ENCODE data around the gene LILRA5.
"Not testable (repeated sequence)": the region's sequence is repeated elsewhere in the genome, so short reads cannot be mapped to it uniquely, and the experiment has no call there.

LILRA5 gene

DNA sequence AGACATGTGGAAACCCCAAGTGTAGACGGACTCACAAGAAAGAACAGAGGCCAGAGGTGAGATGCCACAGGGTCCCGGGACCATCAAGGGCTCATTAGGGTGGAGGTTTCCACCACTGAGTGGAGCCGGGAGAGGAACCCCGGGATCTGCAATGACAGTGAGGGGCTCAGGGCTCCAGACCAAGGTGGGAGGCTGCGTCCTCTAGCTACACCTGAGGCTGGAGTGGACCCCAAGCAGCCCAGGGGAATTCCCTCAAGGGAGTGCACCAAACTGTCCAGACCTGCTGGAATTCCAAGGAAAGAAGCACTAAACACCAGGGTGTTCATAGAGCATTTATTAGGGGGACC is 31.3 kb downstream of the LILRA5 start:
- intact Hi-C loops (cut with micrococcal nuclease): loop anchor here (5.0 kb wide), 1 partner anchor 36 kb away; no protein-coding TSS in a partner anchor
- H3K9me3 Mint-ChIP-seq, H3K27me3 Mint-ChIP-seq: not testable (repeated sequence)
- peaks cover 44% of the 10 kb centered on the region for H3K36me3 Mint-ChIP-seq (ENCODE audit: low read depth)
- peak overlapping the region; percentile 98 for H3K4me3 Mint-ChIP-seq
- peak overlapping the region; percentile 90 for H3K27ac Mint-ChIP-seq
- peaks cover 100% of the 10 kb centered on the region for H3K4me1 Mint-ChIP-seq (ENCODE audit: low read depth)

DNA sequence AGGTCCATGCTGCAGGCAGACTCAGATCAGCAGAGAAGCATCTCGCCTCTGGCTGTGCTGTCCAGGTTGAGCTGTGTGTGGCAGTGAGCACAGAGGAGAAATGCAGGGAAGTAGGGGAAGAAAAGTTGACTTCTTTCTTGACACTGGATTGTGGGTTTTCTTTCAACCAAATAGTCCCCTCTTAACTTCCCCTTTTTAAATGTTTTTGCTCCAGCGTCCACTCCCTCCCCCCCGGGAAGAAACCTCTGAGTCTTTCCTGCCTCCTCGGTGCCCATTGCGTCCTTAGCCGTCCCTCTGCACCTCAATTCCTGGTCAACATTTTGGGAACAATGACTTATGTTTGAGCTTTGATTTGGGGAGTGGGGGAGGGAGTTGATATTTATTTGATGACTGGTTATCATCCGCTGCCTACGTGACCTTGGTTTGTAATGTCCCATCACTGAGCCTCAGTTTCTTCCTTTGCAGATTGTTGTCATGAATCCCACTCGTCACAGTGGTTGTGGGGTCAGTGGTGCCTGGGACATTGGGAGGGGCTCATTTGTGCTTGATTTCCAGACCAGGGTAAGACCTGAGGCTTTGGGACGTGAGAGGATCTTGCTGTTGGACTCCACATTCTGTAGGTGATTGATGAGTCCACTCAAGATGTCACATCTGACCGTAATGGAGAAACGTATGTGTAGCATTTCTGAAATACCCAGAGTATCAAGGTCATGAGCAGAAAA is 31.8 kb downstream of the LILRA5 start, which contains the start of gene LILRB2:
LILRB2 (minus strand) TSS at position 104 of the 722 bp plus-strand sequence. CDS start 614 bp downstream, outside the sequence.
- Mint-ChIP-seq H3K4me3 (peak within 1 kb of the TSS; percentile 98), H3K4me1 (ENCODE audit: low read depth) (peaks cover 100% of the 10 kb centered on the region), H3K27ac (peak within 1 kb of the TSS; percentile 90), H3K36me3 (ENCODE audit: low read depth) (peaks cover 49% of the 10 kb centered on the region), H3K27me3 (no peaks in the 10 kb centered on the region), H3K9me3 (no peaks in the 10 kb centered on the region)
- intact Hi-C loops (cut with micrococcal nuclease): loop anchor here (5.0 kb wide), 1 partner anchor 36 kb away; no protein-coding TSS in a partner anchor

DNA sequence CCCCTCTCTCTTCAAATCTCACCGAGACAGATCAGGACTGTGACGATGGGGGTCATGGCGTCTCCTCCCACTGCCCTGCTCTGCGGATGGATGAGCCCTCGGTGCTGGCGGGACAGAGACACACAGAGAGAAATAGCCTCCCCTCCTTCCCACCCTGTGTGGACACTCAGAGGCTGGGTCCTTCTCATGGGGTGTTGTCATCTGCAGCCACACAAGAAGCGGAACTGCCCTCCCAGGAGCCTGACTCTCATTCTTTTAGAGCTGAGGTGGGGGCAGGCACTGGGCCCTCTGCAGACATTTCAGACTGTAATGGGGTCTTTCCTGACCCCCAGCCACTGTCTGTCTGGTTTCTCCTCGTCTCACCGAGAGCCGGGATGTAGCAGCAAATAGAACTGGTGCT is 32.5 kb downstream of the LILRA5 start:
- intact Hi-C loops (cut with micrococcal nuclease): loop anchor here (5.0 kb wide), 1 partner anchor 37 kb away; no protein-coding TSS in a partner anchor
- H3K36me3 Mint-ChIP-seq (ENCODE audit: low read depth): peaks cover 56% of the 10 kb centered on the region
- peak overlapping the region; percentile 90 for H3K27ac Mint-ChIP-seq
- not testable (repeated sequence) for H3K27me3 Mint-ChIP-seq, H3K9me3 Mint-ChIP-seq
- H3K4me1 Mint-ChIP-seq (ENCODE audit: low read depth): peaks cover 100% of the 10 kb centered on the region
- H3K4me3 Mint-ChIP-seq: peak overlapping the region; percentile 98

DNA sequence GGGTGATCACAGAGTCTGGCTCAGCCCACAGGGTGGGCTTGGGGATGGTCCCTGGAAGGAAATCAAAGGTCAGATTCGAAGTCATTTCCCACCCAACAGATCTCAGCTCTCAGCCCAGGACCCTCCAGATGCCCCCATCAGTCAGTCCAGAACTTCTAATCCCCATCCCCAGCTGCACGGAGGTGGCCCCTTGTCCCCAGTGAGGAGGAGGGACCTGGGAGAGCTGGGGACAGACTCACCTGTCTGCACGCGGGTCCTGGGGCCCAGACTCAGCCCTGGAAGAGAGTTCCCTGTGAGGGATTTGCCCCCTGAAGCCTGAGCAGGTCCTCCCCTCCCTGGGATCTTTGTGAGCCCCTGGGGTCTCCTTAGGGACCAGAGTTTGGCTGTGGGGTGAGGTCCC is 32.9 kb downstream of the LILRA5 start:
- Mint-ChIP-seq H3K36me3 (ENCODE audit: low read depth) (peaks cover 60% of the 10 kb centered on the region), H3K4me3 (peak overlapping the region; percentile 98), H3K4me1 (ENCODE audit: low read depth) (peaks cover 100% of the 10 kb centered on the region), H3K27ac (peak overlapping the region; percentile 90)
- intact Hi-C loops (cut with micrococcal nuclease): loop anchor here (5.0 kb wide), 1 partner anchor 37 kb away; no protein-coding TSS in a partner anchor
- not testable (repeated sequence) for H3K27me3 Mint-ChIP-seq, H3K9me3 Mint-ChIP-seq

DNA sequence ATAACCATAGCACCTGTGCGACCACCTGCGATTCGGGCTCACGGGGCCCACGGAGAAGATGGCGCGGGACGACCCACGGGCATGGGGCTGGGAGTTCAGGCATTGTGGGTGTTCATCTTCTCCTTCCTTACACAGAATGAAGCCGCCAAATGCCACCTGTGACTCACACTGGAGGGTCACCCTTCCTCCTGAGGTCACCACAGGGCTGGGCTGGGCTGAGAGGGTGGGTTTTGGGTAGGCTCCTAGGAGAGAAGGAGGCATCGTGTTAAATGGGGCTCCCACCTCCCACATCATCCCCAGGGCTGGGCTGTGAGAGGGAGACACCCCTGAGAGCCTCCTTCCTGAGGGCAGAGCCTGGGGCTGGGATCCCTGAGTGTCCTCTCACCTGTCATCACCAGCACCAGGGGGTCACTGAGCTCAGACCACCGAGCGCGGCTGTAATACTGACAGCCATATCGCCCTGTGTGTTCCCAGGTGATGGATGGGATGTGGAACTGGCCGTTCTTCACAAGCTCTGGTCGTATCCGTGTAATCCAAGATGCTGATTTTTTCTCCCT is 33.5 kb downstream of the LILRA5 start:
- no peaks in the 10 kb centered on the region for H3K9me3 Mint-ChIP-seq
- H3K4me3 Mint-ChIP-seq: peak overlapping the region; percentile 98
- H3K4me1 Mint-ChIP-seq (ENCODE audit: low read depth): peaks cover 100% of the 10 kb centered on the region
- intact Hi-C loops (cut with micrococcal nuclease): no loop called here
- H3K27ac Mint-ChIP-seq: peak overlapping the region; percentile 90
- H3K36me3 Mint-ChIP-seq (ENCODE audit: low read depth): peaks cover 66% of the 10 kb centered on the region
- no peaks in the 10 kb centered on the region for H3K27me3 Mint-ChIP-seq

DNA sequence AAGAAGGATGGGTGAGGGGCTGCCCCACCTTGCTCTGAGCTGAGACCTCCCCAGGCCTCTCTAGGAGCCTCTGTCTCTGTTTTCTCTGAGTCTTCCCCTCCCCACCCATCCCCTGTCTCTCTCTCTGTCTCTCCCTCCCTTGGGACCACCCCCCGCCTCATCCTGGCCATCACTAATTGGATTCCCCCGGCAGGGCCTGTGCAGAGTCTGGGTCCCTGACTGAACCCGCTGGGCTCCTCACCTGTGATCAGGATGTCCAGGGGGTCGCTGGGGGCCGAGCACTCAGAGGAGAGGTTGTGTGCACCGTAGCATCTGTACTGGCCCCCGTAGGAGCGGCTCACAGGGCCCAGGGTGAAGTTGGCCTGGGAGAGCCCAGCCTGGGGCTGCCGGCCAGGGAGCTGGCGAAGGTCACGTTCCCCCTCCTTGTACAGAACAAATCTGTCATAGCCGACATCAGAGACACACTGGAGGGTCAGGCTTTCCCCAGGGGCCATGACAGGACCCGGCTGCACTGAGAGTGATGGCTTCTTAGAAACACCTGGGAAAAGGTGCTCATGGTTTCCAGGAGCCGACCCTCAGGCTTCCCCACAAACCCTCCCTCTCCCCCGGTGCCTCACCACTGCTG is 34.3 kb downstream of the LILRA5 start:
- Mint-ChIP-seq H3K4me3 (peak overlapping the region; percentile 98), H3K4me1 (ENCODE audit: low read depth) (peaks cover 100% of the 10 kb centered on the region), H3K36me3 (ENCODE audit: low read depth) (peaks cover 74% of the 10 kb centered on the region), H3K27ac (peak overlapping the region; percentile 90)
- H3K9me3 Mint-ChIP-seq; intact Hi-C loops (cut with micrococcal nuclease); H3K27me3 Mint-ChIP-seq: not testable (repeated sequence)

DNA sequence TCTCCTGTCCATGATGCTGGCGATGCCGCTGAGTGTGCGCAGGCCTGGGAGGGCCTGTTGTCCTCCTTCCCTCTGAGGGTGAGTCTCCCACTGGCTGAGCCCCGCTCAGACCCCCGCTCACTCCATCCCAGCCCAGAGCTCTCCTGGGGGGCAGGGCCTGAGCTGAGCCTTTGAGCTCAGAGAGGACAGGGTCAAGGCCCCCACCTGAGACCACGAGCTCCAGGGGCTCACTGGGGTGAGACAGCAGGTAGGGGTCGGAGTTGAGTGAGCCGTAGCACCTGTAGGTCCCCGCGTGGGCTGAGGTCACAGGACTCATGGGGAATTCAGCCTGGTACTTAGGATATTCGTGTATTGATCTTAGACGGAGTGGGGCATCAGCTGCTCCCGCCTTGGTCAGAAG is 34.9 kb downstream of the LILRA5 start:
- H3K36me3 Mint-ChIP-seq (ENCODE audit: low read depth): peaks cover 76% of the 10 kb centered on the region
- H3K27me3 Mint-ChIP-seq; intact Hi-C loops (cut with micrococcal nuclease); H3K9me3 Mint-ChIP-seq: not testable (repeated sequence)
- H3K4me3 Mint-ChIP-seq: peak overlapping the region; percentile 98
- H3K4me1 Mint-ChIP-seq (ENCODE audit: low read depth): peaks cover 100% of the 10 kb centered on the region
- peak overlapping the region; percentile 90 for H3K27ac Mint-ChIP-seq

DNA sequence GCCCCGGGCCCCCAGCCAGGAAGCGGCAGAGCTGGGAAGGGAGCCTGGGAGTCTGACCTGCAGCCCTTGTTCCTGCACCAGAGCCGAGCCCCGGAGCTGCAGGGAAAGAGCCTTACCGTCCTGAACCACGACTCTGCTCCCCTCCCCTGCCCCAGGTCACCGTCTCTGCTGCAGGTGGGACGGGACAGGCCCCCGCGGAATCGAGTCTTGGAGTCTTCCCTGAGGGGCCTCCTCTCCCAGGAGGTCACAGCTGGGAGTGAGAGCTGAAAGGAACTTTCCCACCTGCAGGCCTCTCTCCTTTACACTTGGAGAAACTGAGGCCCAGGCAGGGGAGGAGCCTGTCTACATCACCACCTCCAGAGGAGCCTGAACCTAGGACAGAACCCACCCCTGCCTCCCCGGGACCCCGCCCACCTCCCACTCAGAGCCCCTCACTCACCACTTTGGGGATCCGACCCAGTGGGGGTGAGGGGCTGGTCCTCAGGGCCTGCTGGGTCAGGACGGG is 35.8 kb downstream of the LILRA5 start:
- intact Hi-C loops (cut with micrococcal nuclease); H3K9me3 Mint-ChIP-seq; H3K27me3 Mint-ChIP-seq: not testable (repeated sequence)
- H3K4me1 Mint-ChIP-seq (ENCODE audit: low read depth): peaks cover 96% of the 10 kb centered on the region
- peak overlapping the region; percentile 44 for H3K4me3 Mint-ChIP-seq
- peaks cover 76% of the 10 kb centered on the region for H3K36me3 Mint-ChIP-seq (ENCODE audit: low read depth)
- H3K27ac Mint-ChIP-seq: peak overlapping the region; percentile 86

DNA sequence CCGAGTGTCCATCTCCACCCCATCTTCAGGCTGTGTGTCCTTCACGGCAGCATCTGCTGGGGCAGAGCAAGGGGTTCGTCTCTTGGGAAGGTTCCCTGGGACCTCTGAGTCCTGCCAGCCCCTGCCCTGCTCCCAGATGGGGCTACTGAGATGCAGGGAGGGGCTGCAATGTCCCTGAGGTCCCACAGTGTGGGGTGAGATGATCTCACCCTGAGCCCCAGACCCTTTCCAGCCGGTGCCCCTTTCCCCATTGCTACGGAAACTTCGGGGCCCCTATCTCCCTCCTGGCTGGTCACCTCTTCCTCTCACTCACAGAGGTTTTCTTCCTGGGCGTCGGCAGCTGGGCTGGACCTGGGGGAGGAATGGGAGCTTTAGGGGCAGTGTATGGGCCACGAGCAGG is 37.0 kb downstream of the LILRA5 start:
- intact Hi-C loops (cut with micrococcal nuclease): no loop called here
- no peak overlapping the region for H3K4me3 Mint-ChIP-seq
- peaks cover 96% of the 10 kb centered on the region for H3K4me1 Mint-ChIP-seq (ENCODE audit: low read depth)
- no peaks in the 10 kb centered on the region for H3K9me3 Mint-ChIP-seq
- H3K27ac Mint-ChIP-seq: peak overlapping the region; percentile 86
- no peaks in the 10 kb centered on the region for H3K27me3 Mint-ChIP-seq
- H3K36me3 Mint-ChIP-seq (ENCODE audit: low read depth): peaks cover 75% of the 10 kb centered on the region

DNA sequence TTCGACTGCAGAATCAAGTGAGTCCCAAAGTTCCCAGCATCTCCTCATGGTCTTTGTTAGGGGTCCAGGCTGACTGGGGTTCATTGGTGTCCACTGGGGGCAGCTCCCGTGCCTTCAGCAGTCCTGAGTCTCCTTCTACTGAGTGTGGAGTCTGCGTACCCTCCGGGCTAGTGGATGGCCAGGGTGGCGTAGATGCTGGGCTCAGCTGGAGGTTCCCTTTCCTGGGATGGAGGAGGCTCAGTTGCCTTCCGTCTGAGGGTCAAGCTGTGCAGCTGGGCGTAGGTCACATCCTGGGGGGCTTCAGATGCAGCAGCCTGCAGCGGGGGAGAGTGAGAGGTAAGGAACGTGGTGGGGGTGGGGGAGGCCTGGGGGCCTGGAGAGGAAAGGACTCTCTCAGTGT is 38.5 kb downstream of the LILRA5 start:
- H3K27me3 Mint-ChIP-seq; H3K9me3 Mint-ChIP-seq; intact Hi-C loops (cut with micrococcal nuclease): not testable (repeated sequence)
- H3K27ac Mint-ChIP-seq: peak overlapping the region; percentile 86
- H3K4me3 Mint-ChIP-seq: peak overlapping the region; percentile 27
- peaks cover 92% of the 10 kb centered on the region for H3K4me1 Mint-ChIP-seq (ENCODE audit: low read depth)
- H3K36me3 Mint-ChIP-seq (ENCODE audit: low read depth): peaks cover 61% of the 10 kb centered on the region

DNA sequence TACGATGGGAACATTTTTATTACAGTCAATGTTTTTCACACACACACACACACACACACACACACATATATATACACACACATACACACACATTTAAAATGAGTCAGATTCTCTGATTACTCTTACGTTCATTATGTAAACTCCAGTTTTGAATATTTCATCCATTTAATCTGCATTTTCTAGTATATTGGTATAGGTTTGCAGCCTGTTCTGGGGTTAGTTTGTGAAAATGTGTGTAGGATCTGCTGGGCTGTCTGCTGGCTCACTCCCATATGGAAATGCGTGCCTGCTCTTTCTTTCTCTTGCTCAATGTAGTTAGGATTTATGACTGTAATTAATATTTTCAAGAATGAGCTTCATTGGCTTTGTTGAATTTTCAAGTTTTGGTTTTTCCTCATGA is 39.1 kb downstream of the LILRA5 start:
- Mint-ChIP-seq H3K4me1 (ENCODE audit: low read depth) (peaks cover 85% of the 10 kb centered on the region), H3K36me3 (ENCODE audit: low read depth) (peaks cover 54% of the 10 kb centered on the region), H3K4me3 (no peak overlapping the region), H3K9me3 (no peaks in the 10 kb centered on the region), H3K27ac (peak overlapping the region; percentile 86), H3K27me3 (no peaks in the 10 kb centered on the region)
- intact Hi-C loops (cut with micrococcal nuclease): no loop called here

DNA sequence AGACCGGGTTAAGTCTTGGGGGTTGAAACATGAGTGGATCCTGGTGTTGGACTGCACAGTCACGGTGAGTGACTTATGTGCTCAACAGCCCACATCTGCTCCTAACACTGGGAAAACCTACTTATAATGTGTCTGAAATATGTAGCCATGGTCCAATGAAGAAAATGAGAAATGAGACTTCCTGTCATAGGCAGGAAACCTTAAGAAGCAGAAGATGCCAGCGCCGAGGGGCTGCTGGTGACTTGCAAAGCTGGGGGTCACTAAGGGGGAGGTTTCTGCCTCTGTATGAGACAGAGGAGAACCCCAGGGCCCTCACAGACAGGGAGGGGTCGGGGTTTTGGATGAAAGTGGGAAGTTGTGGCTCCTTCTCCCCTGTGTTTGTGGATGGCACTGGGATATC is 40.8 kb downstream of the LILRA5 start:
- Mint-ChIP-seq H3K36me3 (ENCODE audit: low read depth) (peaks cover 37% of the 10 kb centered on the region), H3K27ac (peak overlapping the region; percentile 86), H3K4me3 (peak overlapping the region; percentile 72), H3K4me1 (ENCODE audit: low read depth) (peaks cover 69% of the 10 kb centered on the region)
- H3K9me3 Mint-ChIP-seq; intact Hi-C loops (cut with micrococcal nuclease); H3K27me3 Mint-ChIP-seq: not testable (repeated sequence)

DNA sequence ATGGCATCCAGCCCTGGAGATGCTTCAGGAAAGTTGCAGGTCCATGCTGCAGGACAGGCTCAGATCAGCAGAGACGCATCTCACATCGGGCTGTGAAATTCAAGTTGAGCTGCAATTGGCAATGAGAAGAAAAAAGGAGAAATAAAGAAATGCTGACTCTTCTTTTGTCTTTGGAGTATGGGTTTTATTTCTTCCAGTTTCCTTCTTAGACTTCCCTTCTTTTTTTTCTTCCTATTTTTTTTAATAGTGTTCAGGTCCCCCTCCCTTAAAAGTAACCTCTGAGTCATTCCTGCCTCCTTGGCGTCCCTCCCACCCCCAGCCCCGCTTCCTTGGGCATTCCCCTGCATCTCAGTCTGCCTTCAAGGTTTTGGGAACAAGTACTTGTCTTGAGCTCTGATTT is 41.4 kb downstream of the LILRA5 start:
- intact Hi-C loops (cut with micrococcal nuclease); H3K9me3 Mint-ChIP-seq; H3K27me3 Mint-ChIP-seq: not testable (repeated sequence)
- Mint-ChIP-seq H3K27ac (peak overlapping the region; percentile 86), H3K36me3 (ENCODE audit: low read depth) (peaks cover 32% of the 10 kb centered on the region), H3K4me3 (peak overlapping the region; percentile 72), H3K4me1 (ENCODE audit: low read depth) (peaks cover 67% of the 10 kb centered on the region)

DNA sequence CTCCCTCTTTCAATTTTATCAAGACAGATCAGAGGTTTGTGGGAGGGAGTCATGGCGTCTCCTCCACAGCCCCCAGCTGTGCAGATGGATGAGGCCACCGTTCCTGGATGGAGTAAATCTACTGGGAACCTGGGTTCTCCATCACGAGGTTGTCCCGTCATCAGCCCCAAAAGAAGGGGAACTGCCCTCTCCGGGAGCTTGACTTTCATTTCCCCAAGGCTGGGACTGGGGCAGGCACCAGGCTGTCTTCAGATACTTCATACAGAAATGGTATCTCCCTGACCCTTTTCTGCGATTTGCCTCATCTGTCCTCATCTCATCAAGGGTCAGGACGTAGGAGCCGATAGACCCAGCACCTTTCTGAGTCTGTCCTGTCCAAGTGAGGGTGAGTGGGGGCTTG is 41.9 kb downstream of the LILRA5 start:
- H3K4me1 Mint-ChIP-seq (ENCODE audit: low read depth): peaks cover 67% of the 10 kb centered on the region
- no peaks in the 10 kb centered on the region for H3K9me3 Mint-ChIP-seq
- peak overlapping the region; percentile 72 for H3K4me3 Mint-ChIP-seq
- no peaks in the 10 kb centered on the region for H3K27me3 Mint-ChIP-seq
- intact Hi-C loops (cut with micrococcal nuclease): no loop called here
- peaks cover 27% of the 10 kb centered on the region for H3K36me3 Mint-ChIP-seq (ENCODE audit: low read depth)
- H3K27ac Mint-ChIP-seq: peak overlapping the region; percentile 86

Measured in dendritic cell treated with granulocyte-macrophage colony-stimulating factor and Interleukin-4, amounts not matched to agents 40 ng/mL and 50 ng/mL, for 4 days (primary cell).